ENCODE data around the gene GDNF.

The GDNF gene

DNA sequence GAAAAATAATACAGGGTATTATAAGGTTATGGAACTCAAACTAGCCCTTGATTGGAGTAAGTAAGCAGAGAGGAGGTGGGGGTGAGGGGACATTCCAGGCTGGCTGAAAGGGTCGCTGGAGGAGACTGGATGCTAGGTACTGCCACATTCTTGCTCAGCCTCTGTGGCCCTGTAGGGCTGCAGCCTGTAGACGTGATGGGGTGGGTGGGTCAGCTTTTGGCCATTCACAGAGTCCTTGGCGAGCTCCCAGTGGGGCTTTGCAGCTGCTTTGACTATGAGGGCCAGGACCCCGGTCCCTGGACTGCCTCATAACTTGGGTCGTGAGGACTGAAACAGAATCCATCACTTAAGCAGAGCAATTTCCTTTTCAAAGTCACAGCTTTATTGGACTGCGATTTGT, 4.2 kb upstream of the GDNF start:
- DNase-seq = no peak

DNA sequence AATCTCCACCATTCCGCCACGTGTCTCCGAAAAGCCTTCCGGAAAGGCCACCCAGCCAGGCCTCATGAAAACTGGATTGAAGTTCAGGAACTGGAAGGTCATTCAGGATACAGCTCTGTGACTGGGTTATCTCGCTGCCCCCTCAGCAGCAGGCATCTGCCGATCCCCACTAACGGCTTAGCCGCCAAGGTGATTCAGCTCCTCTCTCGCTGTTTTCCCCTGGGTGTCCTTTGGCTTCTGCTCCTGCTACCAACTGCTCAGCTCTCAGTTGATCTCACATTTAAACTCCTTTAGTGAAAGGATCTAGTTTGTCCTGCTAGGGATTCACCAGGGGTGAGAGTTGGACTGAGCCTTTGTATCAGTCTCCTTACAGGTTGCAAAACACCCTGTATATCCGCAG, 2.2 kb upstream of the GDNF start:
- DNase-seq = no peak

DNA sequence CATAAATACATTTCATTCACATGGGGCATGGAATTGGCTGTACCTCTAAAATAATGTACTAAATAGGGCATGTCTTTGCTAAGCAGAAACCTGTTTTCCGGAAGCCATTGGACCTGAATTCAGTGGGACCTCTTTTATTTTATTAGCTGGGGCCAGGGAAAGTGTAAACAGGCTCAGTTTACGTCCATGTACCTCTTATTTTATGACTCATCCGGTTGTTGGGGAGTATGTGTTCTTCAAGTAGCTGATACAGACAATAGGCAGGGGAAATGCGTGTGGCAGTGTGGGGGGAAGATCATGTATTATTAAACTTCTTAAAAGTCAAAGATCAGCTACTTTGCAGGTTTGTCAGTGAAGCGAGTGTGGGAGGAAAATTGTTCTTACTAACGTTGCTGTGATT, 1.4 kb upstream of the GDNF start:
- no peak for DNase-seq

DNA sequence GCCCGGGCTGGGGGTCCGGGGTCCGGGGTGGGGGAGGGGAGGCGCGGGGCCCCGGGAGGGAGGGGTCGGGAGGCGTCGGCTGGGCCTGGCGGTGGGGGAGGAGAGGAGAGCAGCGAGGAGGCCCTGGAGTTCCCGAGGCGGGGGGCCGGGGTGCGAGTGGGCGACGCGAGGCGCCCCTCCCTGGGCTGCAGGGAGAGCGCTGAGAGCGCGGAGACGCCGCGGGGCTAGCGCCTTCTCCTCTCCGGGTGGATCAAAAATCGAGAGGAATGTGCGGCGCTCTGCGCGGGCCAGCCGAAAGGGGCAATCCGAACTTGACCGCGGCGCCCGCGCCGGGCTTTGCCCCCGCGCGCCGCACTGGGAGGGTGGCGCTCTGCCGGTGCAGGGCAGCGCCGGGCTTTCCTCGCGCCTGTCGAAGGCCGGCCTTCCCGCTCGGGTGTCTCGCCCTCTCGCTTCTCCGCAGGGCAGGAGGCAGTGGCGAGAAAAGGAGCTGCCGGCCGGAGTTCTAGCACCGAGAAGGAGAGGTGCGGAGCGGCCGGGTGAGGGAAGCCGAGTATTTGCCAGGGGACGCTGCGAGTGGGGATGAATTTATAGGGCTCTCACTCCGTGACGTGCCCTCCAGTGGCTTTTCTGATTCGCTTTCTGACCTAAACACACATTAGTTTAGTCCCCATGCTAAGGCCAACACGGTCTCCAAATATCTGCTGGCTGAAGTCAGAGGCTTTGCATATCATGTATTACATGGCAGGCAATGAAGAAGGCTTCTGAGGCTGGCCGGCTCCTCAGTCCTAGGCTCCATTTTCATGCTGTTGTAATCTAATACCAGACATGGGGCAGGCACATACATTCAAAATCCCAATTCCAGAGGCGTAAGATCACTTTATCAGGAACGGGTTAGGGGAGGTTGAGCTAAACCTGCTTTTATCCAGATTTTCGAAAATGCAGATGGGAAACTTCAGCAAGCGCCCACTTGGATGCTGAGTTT, 503 bp upstream of the GDNF start:
- DNase-seq = no peak

DNA sequence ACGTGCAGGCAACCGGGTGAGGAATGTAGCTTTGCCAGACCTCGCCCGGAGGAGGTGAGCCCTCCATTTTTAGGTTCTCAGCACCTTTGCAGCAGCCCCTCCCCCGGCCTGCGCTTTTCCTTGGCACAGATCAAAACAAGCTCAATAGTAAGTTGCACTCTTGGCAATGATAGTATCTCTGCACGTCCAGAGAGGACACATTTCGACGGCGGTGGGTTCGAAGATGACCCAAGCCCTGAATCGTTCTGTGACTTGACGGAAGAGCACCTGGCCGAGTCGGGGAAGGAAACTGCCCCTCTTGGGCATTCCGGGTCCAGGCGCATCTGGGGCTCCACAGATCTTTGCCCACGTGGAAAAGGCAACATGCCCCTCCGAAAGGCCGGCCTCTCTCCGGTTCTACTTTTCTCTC, 904 bp downstream of the GDNF start:
- DNase-seq = no peak

DNA sequence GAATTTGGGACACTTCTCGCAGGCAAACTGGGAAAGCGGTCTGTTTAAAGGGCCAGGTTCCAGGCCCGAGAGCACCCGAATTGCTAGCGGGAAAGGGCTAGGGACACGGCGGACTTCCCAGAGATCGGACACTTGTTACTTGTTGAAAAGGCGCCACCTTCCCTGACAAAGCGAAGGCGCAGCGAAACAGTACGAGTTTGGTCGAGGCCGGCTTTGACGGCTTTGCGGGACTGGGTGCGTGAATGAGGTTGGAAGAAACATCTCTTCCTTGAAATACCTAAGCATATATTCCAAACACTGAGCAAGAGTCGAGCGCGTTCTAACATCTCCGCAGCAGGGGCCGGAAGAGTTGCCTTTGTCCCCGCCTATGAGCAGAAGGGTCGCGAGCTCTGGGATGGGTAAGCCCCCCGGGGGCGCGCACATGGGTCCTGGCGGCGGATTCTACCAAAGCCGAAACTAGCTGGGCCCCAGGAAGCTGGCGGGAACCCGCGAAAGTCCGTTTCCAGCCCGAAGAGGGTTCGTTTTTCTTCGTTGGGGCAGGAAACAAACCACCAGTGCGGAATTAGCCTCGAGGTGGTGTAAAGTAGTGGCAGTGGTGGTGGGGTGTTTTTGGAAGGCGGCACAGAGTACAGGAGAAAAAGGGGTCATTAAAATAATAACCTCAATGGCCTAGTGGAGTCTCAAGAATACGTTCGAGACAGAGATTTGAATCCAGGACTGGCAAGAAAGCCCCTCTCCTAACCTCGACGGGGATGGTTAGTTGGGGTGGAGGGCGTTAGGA, 1.5 kb downstream of the GDNF start:
- peak; percentile 36 for DNase-seq

DNA sequence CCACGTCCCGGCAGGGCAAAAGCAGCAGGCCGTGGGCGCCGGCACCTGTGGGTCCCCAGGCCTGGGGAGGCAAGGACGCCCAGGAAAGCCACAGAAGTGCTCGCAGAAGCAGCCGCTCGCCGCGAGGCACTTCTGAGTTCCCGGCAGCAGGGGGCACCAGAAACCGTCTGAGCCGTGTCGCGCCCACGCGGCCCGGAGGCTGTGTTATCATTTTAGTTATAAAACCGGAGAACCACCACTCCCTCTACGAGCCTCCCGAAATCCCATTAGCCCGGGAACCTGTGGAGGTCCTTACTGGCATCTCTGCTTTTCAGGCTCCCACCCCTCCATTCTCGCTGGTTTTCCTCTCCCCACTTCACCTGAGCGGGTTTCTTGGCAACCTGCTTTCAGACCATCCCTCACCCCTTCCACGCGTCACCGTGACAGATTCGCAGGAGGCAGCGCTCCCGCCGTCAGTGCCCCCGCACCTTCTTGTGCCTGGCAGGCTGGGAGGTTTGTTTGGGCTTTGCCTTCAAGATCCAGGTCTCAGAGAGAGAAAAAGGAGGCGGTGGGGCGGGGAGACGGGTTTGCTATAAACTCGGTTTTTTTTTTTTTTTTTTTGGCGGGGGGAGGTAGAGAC, 2.3 kb downstream of the GDNF start:
- DNase-seq = peak; percentile 73

DNA sequence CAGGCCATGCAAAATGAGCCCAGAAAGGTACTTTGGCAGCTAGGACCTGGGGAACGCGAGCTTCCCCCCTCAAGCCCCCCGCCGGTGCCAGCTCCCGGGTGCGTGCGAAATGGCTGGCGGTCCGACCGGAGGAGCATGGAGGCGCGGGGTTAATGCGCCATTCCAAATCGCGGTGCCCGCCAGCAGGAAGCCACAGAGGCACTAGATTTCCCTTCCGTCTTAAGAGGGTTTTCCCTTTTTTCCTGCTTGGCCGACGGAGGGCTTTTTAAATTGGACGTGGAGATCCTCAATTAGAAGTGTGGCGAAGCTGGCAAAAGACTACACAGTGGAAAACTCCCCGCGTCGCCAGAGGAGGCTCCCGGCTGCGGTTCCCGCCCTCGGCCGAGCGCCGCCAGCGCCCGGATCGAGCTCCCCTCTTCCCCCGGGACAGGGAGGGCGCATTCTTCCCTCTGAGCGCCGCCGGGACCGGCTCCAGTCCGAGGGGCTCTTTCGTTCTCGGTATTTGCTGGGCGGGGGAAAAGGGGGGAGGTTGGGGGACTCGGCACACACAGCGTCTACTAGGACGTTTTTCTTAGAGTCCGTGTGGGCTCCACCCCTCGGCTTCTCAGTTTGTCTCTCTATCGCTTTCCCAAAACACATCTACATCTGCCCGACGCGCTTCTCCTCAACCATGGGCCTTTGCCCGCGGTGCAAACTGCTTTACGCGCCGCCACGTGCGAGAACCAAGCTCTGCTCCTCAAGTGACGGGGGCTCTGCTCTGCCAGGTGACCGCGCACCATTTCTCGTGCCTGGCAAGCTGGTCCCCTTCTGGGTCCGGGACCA, 3.0 kb downstream of the GDNF start:
- peak; percentile 51 for DNase-seq

DNA sequence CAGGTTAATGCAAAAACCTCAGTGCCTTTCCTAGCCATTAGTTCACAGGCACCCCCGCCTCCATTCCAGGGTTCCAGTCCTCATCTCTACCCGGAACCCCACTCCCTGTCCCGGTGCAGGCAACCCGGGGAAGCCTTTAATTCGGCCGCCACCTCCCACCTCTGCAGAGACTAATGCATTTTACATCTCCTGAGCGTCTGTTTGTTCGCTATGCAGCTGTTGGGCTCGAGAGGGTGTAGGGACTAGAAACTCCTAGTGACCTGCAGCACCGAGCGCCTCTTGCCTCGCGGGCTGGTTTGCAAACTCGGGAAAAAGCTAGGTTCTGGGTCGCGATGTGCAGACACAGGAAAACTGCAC, 3.6 kb downstream of the GDNF start:
- DNase-seq = no peak

DNA sequence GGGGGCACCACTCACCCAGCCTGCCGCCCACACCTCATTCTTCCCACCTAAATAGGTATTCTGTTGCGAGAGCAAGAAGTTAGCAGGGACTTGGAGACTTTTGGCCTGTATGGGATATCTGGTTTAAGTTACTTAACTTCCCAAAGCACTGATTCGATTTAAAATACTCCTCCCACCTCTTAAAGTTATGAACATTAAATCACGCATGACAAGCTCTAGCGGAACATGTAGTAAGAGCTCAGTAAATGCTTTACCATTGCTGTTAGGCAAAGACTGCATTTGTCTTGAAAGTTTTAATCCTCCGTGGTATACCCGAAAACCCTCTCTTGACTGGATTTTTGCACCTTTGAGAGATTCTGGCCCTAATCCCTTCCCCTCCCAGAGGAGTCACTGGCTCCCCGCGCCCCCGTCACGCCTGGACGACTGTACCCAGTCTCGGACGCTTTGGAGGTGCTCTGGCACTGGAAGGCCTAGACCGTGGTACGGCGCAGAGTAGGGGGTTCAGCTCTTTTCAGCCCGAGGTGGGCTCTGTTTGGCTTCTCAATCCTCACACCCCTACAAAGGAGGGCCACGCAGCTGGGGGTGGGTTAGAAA, 4.4 kb downstream of the GDNF start:
- no peak for DNase-seq

DNA sequence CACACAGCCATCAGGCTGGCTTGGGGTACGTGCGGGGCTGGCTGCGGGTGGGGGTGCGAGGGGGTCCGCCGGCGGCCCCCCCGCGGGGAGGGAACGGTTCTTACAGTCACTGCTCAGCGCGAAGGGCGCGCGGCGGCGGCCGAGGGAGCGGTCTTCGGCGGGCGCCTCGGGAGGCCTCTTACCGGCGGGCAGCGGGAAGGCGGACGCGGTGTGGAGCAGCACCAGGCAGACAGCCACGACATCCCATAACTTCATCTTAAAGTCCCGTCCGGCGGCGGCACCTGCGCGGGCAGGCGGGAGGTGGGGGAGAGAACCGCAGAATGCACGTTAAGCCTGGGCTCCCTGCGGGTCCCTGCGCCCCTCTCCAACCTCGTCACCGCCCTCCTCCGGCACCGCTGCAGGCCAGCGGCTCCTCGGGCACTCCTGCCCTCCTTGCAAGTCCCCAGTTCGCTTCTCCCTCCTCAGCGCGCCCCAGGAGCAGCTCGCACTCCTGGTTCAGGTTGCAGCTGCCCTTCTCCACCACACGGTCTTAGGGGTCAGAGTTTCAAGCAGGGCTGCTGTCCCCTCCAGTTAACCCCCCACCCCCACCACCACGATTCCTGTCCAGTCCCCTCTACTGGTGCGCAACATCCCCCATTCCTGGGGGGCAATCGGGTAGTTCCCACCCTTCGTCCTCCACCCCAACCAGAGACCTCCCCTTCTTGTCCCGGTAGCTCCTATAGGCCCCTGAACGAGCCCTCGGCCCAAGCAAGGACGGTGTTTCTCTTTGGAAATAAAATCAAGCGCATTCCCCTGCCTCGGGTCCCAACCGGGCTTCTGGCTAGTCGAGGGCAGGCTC, 5.1 kb downstream of the GDNF start:
- no peak for DNase-seq

DNA sequence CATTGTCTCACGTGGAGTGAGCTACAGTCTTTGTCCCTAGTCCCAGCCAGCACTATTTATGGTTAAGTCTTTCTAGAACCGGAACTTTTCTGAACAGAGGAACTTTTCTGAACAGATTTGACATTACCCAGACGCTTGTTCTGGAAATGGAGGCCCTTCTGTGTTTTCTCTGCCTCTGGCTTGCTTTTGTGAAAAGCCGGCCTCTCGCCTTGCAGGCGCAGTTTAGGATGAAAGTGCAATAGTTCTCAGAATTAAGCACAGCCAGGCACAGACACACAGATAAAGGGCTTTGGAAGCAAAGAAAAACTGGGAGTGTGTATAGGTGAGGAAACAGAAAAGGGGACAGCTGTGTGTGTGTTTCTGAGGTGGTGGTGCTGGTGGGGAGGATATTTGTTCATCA, 5.9 kb downstream of the GDNF start:
- DNase-seq = no peak

DNA sequence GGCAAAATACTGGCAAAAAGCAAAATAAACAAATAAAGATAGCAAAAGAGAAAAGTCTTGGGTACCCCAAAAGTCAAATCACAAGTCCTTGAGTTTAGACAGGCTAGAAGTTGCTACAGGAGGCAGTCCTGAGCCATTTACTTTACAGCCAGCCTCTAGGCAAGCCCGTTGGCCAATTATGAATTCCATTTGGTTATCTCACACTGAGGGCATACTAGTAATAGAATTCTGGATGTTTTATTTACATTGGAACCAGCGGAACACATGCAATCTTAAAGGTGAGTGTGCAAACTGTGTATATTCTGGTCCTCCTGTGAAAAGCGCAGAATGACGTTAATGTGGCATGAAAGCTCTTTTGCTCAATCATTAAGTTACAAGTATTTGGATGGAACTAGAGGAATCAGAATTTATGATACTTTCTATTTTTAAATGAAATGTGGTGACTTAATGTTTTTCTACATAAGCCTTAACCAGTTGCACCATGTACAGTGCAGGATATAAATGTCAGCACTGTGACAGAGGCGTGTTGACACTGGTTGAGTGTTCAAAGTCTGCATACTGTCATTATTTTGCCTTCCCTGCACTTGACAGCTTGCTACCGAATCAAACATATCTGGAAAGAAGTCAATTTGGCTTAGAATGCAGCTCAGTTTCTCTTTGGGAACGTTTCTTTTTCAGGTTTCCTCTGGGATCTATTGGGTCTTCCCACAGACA, 7.9 kb downstream of the GDNF start:
- DNase-seq = peak; percentile 50

DNA sequence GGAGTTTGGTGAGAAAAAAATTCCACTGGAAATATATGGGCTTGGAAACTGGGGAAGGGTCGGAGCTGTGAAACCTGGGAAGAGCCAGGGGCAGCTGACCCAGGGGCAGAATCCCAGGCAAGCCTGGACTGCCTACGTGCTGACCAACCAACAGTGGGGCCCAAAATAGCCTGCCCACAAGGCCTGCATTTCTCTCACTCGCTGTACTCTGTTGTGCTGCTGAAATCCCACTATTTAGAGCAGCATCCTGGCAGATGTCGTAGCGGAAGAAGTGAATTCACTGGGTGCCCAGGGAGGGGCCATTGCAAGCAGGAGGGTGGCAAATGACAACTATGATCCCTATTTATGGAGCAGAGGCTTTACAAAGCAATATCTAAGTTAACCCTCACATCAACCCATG, 9.5 kb downstream of the GDNF start:
- DNase-seq = no peak

DNA sequence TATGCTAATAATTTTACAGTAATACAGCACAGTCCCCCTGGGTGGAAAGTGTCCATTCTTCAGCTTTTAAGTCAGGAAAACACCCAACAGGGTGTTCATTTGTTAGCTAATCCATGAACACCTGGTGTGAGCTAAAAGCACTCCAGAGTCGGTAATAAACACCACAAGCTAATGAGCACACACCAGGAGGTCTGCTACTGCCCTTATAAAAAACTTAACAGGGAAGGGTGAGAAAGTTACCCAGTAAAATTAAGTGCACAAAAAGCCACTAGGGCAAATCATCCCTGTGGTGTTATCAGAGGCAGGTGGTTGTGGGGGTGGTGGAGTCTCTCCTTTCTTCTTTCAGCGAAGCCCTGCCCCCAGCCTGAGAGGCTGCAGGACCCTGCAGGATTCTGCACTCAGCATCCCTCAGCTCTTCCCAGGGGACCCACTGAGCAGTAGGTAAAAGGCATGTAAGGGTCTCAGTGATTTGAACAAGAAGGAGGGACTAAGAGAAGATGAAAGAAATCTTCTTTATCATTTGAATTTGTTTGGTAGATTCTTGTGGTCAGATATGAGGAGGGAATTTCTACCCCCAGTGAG, 14.4 kb downstream of the GDNF start:
- no peak for DNase-seq

DNA sequence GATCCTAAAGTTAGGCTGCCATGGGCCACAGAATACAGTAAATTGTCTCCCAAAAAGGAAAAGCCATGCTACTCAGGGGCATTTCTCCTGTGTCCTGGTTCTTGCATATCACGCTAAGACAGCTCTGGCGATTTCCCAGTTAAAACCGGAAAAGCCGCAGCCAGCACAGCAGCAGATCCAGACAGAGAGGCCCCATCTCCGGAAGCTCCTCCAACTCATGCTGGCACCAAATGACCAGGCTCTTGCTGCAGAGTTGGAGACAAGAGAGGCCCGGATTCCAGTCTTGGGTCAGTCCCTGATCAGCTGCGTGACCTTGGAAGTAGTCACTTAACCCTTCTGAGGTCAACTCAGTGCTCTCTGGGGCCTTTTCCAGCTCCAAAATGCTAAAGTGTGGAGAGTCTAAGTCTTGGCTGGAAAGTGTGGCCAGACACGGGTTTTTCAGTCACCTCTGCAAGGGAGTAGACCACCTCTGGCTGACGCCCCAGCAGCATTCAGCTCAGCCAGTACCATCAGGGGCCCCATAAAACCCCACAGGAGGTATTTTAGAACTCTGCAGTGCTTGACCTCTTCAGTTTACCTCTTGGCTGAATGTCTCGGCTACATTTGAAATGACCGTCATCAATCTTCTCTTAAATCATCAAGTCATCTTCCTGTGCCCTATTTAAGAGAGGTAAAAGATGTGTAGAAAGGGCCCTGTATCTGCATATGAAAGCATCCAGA, 16.2 kb downstream of the GDNF start:
- no peak for DNase-seq

DNA sequence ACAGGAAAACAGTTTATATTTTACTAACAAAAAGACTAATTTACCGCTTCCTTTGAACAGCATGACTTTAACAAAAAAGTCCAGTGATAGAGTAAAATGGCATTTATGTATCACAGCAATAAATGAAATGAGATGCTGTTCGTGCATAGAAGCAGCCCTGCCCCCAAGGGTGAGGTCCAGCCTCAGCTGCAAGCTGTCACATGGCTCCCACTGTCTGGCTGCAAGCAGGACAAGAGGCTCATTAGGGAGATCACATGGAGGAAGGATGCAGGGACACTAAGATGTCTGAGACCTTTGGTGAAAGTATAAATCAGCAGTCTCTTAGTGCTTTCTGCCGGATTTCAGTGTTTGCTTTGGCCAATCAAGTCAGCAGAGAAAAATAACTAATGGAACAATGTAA, 23.0 kb downstream of the GDNF start:
- DNase-seq = no peak

DNA sequence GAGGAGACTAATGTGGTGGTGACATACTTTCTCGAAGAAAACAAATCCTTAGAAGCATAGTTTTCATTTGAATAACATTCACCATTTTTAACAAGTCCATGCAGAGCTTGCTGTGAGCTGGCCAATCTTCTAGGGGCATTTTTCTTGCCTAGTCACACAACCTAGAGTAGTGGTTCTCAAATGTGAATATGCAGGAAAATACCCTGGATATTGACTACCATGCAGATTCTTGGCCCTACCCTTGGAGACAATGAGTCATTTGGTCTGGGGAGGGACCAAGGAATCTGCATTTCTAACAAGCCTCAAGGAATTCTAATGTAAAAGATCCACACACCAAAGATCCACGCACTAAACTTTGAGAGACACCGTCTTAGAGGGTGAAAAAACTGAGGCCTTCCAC, 23.5 kb downstream of the GDNF start:
- no peak for DNase-seq

DNA sequence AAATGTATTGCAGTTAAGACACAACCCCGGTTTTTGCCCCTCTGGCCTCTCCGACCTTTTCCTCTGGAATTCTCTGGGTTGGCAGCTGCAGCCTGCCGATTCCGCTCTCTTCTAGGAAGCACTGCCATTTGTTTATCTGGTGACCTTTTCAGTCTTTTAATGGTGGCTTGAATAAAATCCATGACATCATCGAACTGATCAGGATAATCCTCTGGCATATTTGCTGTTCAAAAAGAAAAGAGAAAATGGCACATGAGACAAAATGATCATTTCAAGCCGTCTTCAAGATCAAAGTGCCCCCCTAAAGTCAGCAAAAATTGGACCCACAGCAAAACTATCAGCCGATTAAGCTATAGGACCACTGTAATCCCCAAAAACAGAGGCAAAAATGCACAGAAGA, 23.9 kb downstream of the GDNF start:
- no peak for DNase-seq

DNA sequence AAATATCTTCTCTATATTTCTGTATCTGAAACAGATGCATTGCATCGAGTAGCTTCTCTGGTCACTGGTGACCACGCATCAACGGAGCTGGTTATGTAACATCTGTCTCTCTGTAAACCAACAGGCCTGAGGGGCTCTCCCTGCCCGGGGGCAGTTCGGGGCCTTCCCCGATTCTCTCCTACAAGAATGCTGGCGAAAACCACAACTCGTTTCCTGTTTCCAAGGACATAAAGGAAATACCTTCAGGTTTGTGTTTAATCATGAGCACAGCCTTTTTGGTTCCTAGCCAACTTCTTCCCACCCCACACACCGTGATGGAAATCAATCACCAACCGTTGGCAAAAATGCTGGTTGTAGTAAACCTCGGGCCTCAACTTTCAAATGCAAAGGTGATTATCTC, 25.1 kb downstream of the GDNF start:
- no peak for DNase-seq

Measured in NCI-H446 treated with DMSO at 0.1 percent for 48 hours (cell line).